Prostate gland (tissue), 2 donors: ENCODE measurements around the gene PNPLA4. TPM values are rescaled to one million over a fixed set of nuclear protein-coding genes. Genes with fewer than 3 reads are reported as not detected.
A peak's percentile ranks its signal among the peaks of the same experiment; 100 is the strongest.

ENCODE experiments used
- DNase-seq: peaks from one replicate; pipeline ENCODE4 v3.0.0-alpha.2; 2019; ENCODE audit warnings: low spot score
- H3K27ac ChIP-seq, 2 donors: fragments of 200-600 bp; sonication (generic); 2 replicates each; pipeline ENCODE4 v1.5.1; 2017 to 2019
- H3K27me3 ChIP-seq: fragments of 200-600 bp; sonication (generic); replicated peaks from 2 replicates; pipeline ENCODE4 v1.5.1; 2019; ENCODE audit not compliant: insufficient read depth
- H3K36me3 ChIP-seq, 2 donors: fragments of 200-600 bp; sonication (generic); 1 replicate in 1 of 2; 2 replicates in 1 of 2; pipeline versions ENCODE4 v1.5.1 to v1.8.1; 2017 to 2019
- H3K4me1 ChIP-seq: fragments of 200-600 bp; sonication (generic); replicated peaks from 2 replicates; pipeline ENCODE4 v1.5.1; 2019
- H3K4me3 ChIP-seq, 2 donors: fragments of 200-600 bp; sonication (generic); 2 replicates each; pipeline ENCODE4 v1.5.1; 2017 to 2019
- H3K9me3 ChIP-seq: fragments of 200-600 bp; sonication (generic); 2 replicates; pipeline ENCODE4 v1.5.1; 2017
- CTCF ChIP-seq, 4 experiments: fragments of 200-600 bp in 2 of 4; fragments of 450-650 bp in 2 of 4; sonication (generic) in 2 of 4; IDR thresholded peaks; 1 replicate in 3 of 4; 2 replicates in 1 of 4; pipeline ENCODE4 v1.5.1; 2016 to 2019; ENCODE audit warnings: antibody characterized with exemption in 4 of 4, mild to moderate bottlenecking in 2 of 4, moderate library complexity in 2 of 4
- POLR2A ChIP-seq: fragments of 450-650 bp; IDR thresholded peaks from one replicate; pipeline ENCODE4 v1.6.1; 2016; ENCODE audit warnings: antibody characterized with exemption, mild to moderate bottlenecking
- POLR2AphosphoS5 ChIP-seq: sonication (generic); formaldehyde crosslinking; IDR thresholded peaks from one replicate; pipeline ENCODE4 v1.6.1; 2017; ENCODE audit warnings: antibody characterized with exemption
- WGBS: methylation state at CpG from one replicate; pipeline ENCODE4 v1.1.5; 2018; 5-methylcytosine and 5-hydroxymethylcytosine counted together
- intact Hi-C: fragments of 100-400 bp; cut with DNase I; formaldehyde crosslinking; loops from one replicate; pipeline ENCODE4 v1.14.2; 2022
- total RNA-seq, 2 donors: library from RNA; depleted of rRNA; stranded (reverse); fragments of >200 nt; gene quantifications; one replicate each; pipeline ENCODE4 v1.1.0, GENCODE V29; 2016

The PNPLA4 gene
- total RNA-seq, 2 donors from 2014 or later = 23.1 to 29.0 TPM

GRCh38 chrX:7943600-7944245 is 16.5 kb upstream of the PNPLA4 start:
- Histone ChIP-seq H3K27me3 (no peaks in the 10 kb centered on the region), H3K4me1 (no peaks in the 10 kb centered on the region), H3K36me3 (no peaks in the 10 kb centered on the region), H3K9me3 (no peaks in the 10 kb centered on the region), H3K4me3 (no peak overlapping the region), H3K27ac (no peak overlapping the region)
- TF ChIP-seq POLR2AphosphoS5 (no peak), CTCF (IDR thresholded peaks at IDR 0.05) (no peak), POLR2A (no peak)
- WGBS = 61% methylated on average over 6 of the region's 6 CpGs
- DNase-seq = peak; percentile 17
- intact Hi-C loops = no loop called here

DNA sequence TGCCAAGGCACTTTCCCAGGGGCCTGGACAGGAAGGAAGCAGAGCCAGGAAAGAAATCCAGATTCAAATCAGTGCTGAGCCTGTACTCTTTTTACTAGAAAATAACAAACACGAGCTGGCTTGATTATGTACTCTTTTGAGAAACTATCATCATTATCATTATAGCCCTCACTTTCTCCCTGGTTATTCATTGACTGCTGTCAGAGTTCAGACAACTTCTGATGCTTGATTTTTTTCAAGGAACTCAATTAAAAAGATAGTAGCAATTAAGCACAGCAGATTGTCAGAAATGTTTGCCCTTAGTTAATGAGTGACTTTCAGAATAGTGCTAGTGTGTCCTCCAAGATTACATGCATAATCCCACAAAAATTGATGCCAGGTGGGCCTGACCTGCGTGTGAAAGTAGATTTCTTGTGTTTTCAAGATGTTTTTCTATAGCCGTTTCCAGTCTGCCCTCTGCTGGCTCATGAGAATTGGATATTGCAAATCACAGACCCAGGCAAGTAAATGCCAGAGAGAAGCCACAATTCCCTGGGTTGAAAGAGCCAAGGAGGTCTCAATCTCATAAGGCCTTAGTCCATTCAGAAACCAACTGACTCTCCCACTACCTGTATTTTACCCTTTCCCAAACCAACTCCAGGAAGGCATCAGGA is 14.3 kb upstream of the PNPLA4 start:
- no peaks in the 10 kb centered on the region for H3K36me3 ChIP-seq
- intact Hi-C loops = no loop called here
- H3K27me3 ChIP-seq = no peaks in the 10 kb centered on the region
- no peaks in the 10 kb centered on the region for H3K9me3 ChIP-seq
- H3K27ac ChIP-seq = no peak overlapping the region
- 6% methylated on average over 3 of the region's 3 CpGs for WGBS
- no peak for DNase-seq
- no peak overlapping the region for H3K4me3 ChIP-seq
- TF ChIP-seq CTCF (IDR thresholded peaks at IDR 0.05) (no peak), POLR2A (no peak), POLR2AphosphoS5 (no peak)
- H3K4me1 ChIP-seq = no peaks in the 10 kb centered on the region

GRCh38 chrX:7934026-7934425 is 6.8 kb upstream of the PNPLA4 start:
- no peak overlapping the region for H3K4me3 ChIP-seq
- intact Hi-C loops = no loop called here
- no peak for DNase-seq
- no peaks in the 10 kb centered on the region for H3K4me1 ChIP-seq
- no peaks in the 10 kb centered on the region for H3K9me3 ChIP-seq
- no peak for TF ChIP-seq POLR2AphosphoS5
- TF ChIP-seq CTCF (IDR thresholded peaks at IDR 0.05) = no peak
- no peak for TF ChIP-seq POLR2A
- H3K36me3 ChIP-seq = no peaks in the 10 kb centered on the region
- H3K27me3 ChIP-seq = no peaks in the 10 kb centered on the region
- 100% methylated on average over 1 of the region's 2 CpGs for WGBS
- H3K27ac ChIP-seq = no peak overlapping the region

- H3K9me3 ChIP-seq = no peaks in the 10 kb centered on the region
- DNase-seq = no peak
These were observed 327 bp downstream of the PNPLA4 start for GRCh38 chrX:7926914-7927258.

More at GRCh38 chrX:7926914-7927258, 327 bp downstream of the PNPLA4 start:
- intact Hi-C loops = no loop called here
- Histone ChIP-seq H3K27ac (peak overlapping the region; percentile 69 to 75), H3K36me3 (no peaks in the 10 kb centered on the region), H3K27me3 (no peaks in the 10 kb centered on the region), H3K4me1 (no peaks in the 10 kb centered on the region), H3K4me3 (peak overlapping the region; percentile 43 to 45)
- WGBS = 13% methylated on average over 10 of the region's 20 CpGs
- no peak for TF ChIP-seq POLR2AphosphoS5
- no peak for TF ChIP-seq CTCF (IDR thresholded peaks at IDR 0.05)
- no peak for TF ChIP-seq POLR2A
